Measurements from ENCODE around the gene MRPS30.

- TF ChIP-seq NFYB (IDR thresholded peaks at IDR 0.05; ENCODE audit: insufficient read depth, low read depth, low read length), result no peak
- no peak for TF ChIP-seq POLR2A (IDR thresholded peaks at IDR 0.05; ENCODE audit: low read depth, low read length)
- no peak for TF ChIP-seq CTCF (IDR thresholded peaks at IDR 0.05 in 2 of 3, conservative IDR thresholded peaks at IDR 0.05 in 1 of 3; ENCODE audit: control insufficient read depth in 2 of 3, extremely low read depth in 1 of 3, insufficient read depth in 1 of 3, low read depth in 3 of 3, low read length in 3 of 3)
- no peak for TF ChIP-seq REST (IDR thresholded peaks at IDR 0.05; ENCODE audit: low read depth, low read length)
- TF ChIP-seq USF1 (IDR thresholded peaks at IDR 0.05; ENCODE audit: borderline replicate concordance, extremely low read length, insufficient read depth, low read depth, low read length), result no peak
- TF ChIP-seq TAF1 (IDR thresholded peaks at IDR 0.05; ENCODE audit: borderline replicate concordance, low read depth, low read length), result no peak
- TF ChIP-seq NKRF (conservative IDR thresholded peaks at IDR 0.05), result no peak
- TF ChIP-seq HDAC2 (IDR thresholded peaks at IDR 0.05), result no peak
Measured at GRCh38 chr5:44828719-44829118, 20.0 kb downstream of the MRPS30 start.

All from GM12878 (cell line).